ENCODE results near the gene CNST. TPM values are rescaled to one million over a fixed set of nuclear protein-coding genes. Genes with fewer than 3 reads are reported as not detected.
A peak's percentile ranks its signal among the peaks of the same experiment; 100 is the strongest.

The CNST gene
- total RNA-seq, 1 donor from 2014 or later = 25.6 TPM

GRCh38 chr1:246687002-246687401, 120.7 kb downstream of the CNST start:
- H4K20me1 ChIP-seq (ENCODE audit: low read depth) = no peaks in the 10 kb centered on the region
- Mint-ChIP-seq H3K4me3 (no peak overlapping the region), H3K36me3 (no peaks in the 10 kb centered on the region), H3K4me1 (peaks cover 6% of the 10 kb centered on the region), H3K9me3 (peaks cover 4% of the 10 kb centered on the region), H3K27me3 (ENCODE audit: insufficient read depth, low read depth) (peaks cover 9% of the 10 kb centered on the region), H3K27ac (no peak overlapping the region)
- DNase-seq (ENCODE audit: low spot score) = peak; percentile 64
- TF ChIP-seq CTCF (IDR thresholded peaks at IDR 0.05) = peak; percentile 46
- no peak for TF ChIP-seq EZH2phosphoT487 (IDR thresholded peaks at IDR 0.05)
- no peak for TF ChIP-seq EZH2 (IDR thresholded peaks at IDR 0.05)
- H3K27me3 ChIP-seq = no peaks in the 10 kb centered on the region
- H3K9me3 ChIP-seq (ENCODE audit: low read depth) = no peaks in the 10 kb centered on the region
- H3K4me1 ChIP-seq = no peaks in the 10 kb centered on the region
- no peaks in the 10 kb centered on the region for H3F3A ChIP-seq (ENCODE audit: low read depth)
- no peaks in the 10 kb centered on the region for H3K36me3 ChIP-seq
- no peak overlapping the region for H2AFZ ChIP-seq (replicated peaks)
- H3K9ac ChIP-seq = no peak overlapping the region
- no peak overlapping the region for H3K4me3 ChIP-seq
- H3K27ac ChIP-seq = no peak overlapping the region
- no peaks in the 10 kb centered on the region for H3K79me2 ChIP-seq (ENCODE audit: low read depth)
- no peak overlapping the region for H3K4me2 ChIP-seq

GRCh38 chr1:246689409-246690008, 123.3 kb downstream of the CNST start:
- H3K4me1 Mint-ChIP-seq = peaks cover 7% of the 10 kb centered on the region
- no peak overlapping the region for H3K4me3 Mint-ChIP-seq
- Histone ChIP-seq H3K9me3 (ENCODE audit: low read depth) (no peaks in the 10 kb centered on the region), H3K79me2 (ENCODE audit: low read depth) (no peaks in the 10 kb centered on the region), H3K9ac (no peak overlapping the region), H2AFZ (replicated peaks) (peak overlapping the region; percentile 23), H3F3A (ENCODE audit: low read depth) (no peaks in the 10 kb centered on the region), H3K36me3 (no peaks in the 10 kb centered on the region), H3K27ac (no peak overlapping the region), H4K20me1 (ENCODE audit: low read depth) (no peaks in the 10 kb centered on the region), H3K27me3 (no peaks in the 10 kb centered on the region), H3K4me3 (peak overlapping the region; percentile 12), H3K4me2 (peak overlapping the region; percentile 37), H3K4me1 (no peaks in the 10 kb centered on the region)
- H3K27me3 Mint-ChIP-seq (ENCODE audit: insufficient read depth, low read depth) = peaks cover 13% of the 10 kb centered on the region
- no peak overlapping the region for H3K27ac Mint-ChIP-seq
- peaks cover 20% of the 10 kb centered on the region for H3K9me3 Mint-ChIP-seq
- peak; percentile 82 for DNase-seq (ENCODE audit: low spot score)
- TF ChIP-seq CTCF (IDR thresholded peaks at IDR 0.05) = peak; percentile 88
- TF ChIP-seq EZH2 (IDR thresholded peaks at IDR 0.05) = no peak
- H3K36me3 Mint-ChIP-seq = no peaks in the 10 kb centered on the region

- DNase-seq (ENCODE audit: low spot score) = no peak
- peaks cover 24% of the 10 kb centered on the region for H3K9me3 Mint-ChIP-seq
- H3F3A ChIP-seq (ENCODE audit: low read depth) = no peaks in the 10 kb centered on the region
- no peak overlapping the region for H3K27ac ChIP-seq
- no peaks in the 10 kb centered on the region for H3K4me1 ChIP-seq
- H3K79me2 ChIP-seq (ENCODE audit: low read depth) = no peaks in the 10 kb centered on the region
- H3K36me3 Mint-ChIP-seq = no peaks in the 10 kb centered on the region
- peak overlapping the region; percentile 75 for H3K27ac Mint-ChIP-seq
- TF ChIP-seq EZH2phosphoT487 (IDR thresholded peaks at IDR 0.05) = no peak
- TF ChIP-seq CTCF (IDR thresholded peaks at IDR 0.05) = no peak
- no peak for TF ChIP-seq EZH2 (IDR thresholded peaks at IDR 0.05)
- peaks cover 7% of the 10 kb centered on the region for H3K4me1 Mint-ChIP-seq
- no peaks in the 10 kb centered on the region for H4K20me1 ChIP-seq (ENCODE audit: low read depth)
- H3K4me3 Mint-ChIP-seq = no peak overlapping the region
- peak overlapping the region; percentile 23 for H2AFZ ChIP-seq (replicated peaks)
- H3K4me2 ChIP-seq = no peak overlapping the region
- H3K36me3 ChIP-seq = no peaks in the 10 kb centered on the region
- H3K27me3 ChIP-seq = no peaks in the 10 kb centered on the region
- H3K4me3 ChIP-seq = no peak overlapping the region
- no peaks in the 10 kb centered on the region for H3K9me3 ChIP-seq (ENCODE audit: low read depth)
- H3K9ac ChIP-seq = no peak overlapping the region
- peaks cover 11% of the 10 kb centered on the region for H3K27me3 Mint-ChIP-seq (ENCODE audit: insufficient read depth, low read depth)
Measured at GRCh38 chr1:246690100-246690499, 123.8 kb downstream of the CNST start.

Measured in neural progenitor cell (in vitro differentiated cells).